Testis (tissue), 3 donors: ENCODE measurements around the gene STX19. TPM values are rescaled to one million over a fixed set of nuclear protein-coding genes. Genes with fewer than 3 reads are reported as not detected.
"Not testable (repeated sequence)": the region's sequence is repeated elsewhere in the genome, so short reads cannot be mapped to it uniquely, and the experiment has no call there.

Source experiments
- DNase-seq: peaks from one replicate; pipeline ENCODE4 v3.0.0-alpha.2; 2019
- H3K27ac ChIP-seq, 2 donors: fragments of 200-600 bp; sonication (generic); one replicate each; pipeline ENCODE4 v1.5.1; 2019
- H3K27me3 ChIP-seq: fragments of 200-600 bp; sonication (generic); one replicate; pipeline ENCODE4 v1.5.1; 2019
- H3K36me3 ChIP-seq: fragments of 200-600 bp; sonication (generic); one replicate; pipeline ENCODE4 v1.5.1; 2017; ENCODE audit warnings: low read depth; ENCODE audit errors: missing control alignments
- H3K4me1 ChIP-seq: fragments of 200-600 bp; sonication (generic); one replicate; pipeline ENCODE4 v1.5.1; 2019
- H3K4me3 ChIP-seq, 2 donors: fragments of 200-600 bp; sonication (generic); one replicate each; pipeline ENCODE4 v1.5.1; 2017 to 2019
- H3K9me3 ChIP-seq: fragments of 200-600 bp; sonication (generic); one replicate; pipeline ENCODE4 v1.5.1; 2017
- CTCF ChIP-seq, 3 experiments: fragments of 450-650 bp in 2 of 3; fragments of 200-600 bp in 1 of 3; sonication (generic) in 1 of 3; IDR thresholded peaks; one replicate each; pipeline ENCODE4 v1.5.1; 2016 to 2019; ENCODE audit warnings: antibody characterized with exemption in 3 of 3, mild to moderate bottlenecking in 2 of 3, moderate library complexity in 1 of 3
- POLR2A ChIP-seq: fragments of 450-650 bp; IDR thresholded peaks from one replicate; pipeline ENCODE4 v1.6.1; 2017; ENCODE audit warnings: antibody characterized with exemption, mild to moderate bottlenecking, moderate library complexity
- WGBS, 2 donors: methylation state at CpG; one replicate each; pipeline ENCODE4 v1.1.5; 2018; 5-methylcytosine and 5-hydroxymethylcytosine counted together
- intact Hi-C: fragments of 100-400 bp; cut with DNase I; formaldehyde crosslinking; loops from one replicate; pipeline ENCODE4 v1.15.1; 2023; ENCODE audit warnings: low total_unique reads
- polyA plus RNA-seq: library from polyadenylated mRNA; stranded (reverse); fragments of 350-450 nt; fragmentation: Illumina TruSeq; extraction: RNeasy Lipid Tissue Mini Kit (QIAGEN cat#74804); gene quantifications from one replicate; pipeline ENCODE4 v1.2.3, GENCODE V29; 2014; ENCODE audit warnings: low read depth, low replicate concordance; ENCODE audit not compliant: insufficient read depth
- total RNA-seq, 2 donors: library from RNA; depleted of rRNA; stranded (reverse); fragments of >200 nt; gene quantifications; one replicate each; pipeline ENCODE4 v1.2.3, GENCODE V29; 2016

The STX19 gene
- total and polyA plus RNA-seq, 3 donors from 2014 or later = 0.29 TPM; not detected in 2

GRCh38 chr3:94049267-94049666 is 20.9 kb upstream of the STX19 start:
- Histone ChIP-seq H3K4me3 (no peak overlapping the region), H3K4me1 (no peaks in the 10 kb centered on the region), H3K36me3 (no peaks in the 10 kb centered on the region), H3K27me3 (no peaks in the 10 kb centered on the region), H3K27ac (no peak overlapping the region), H3K9me3 (no peaks in the 10 kb centered on the region)
- DNase-seq = no peak
- intact Hi-C loops = no loop called here
- WGBS, 2 donors = 86 to 91% methylated on average over 2 of the region's 2 CpGs
- TF ChIP-seq POLR2A (no peak), CTCF (IDR thresholded peaks at IDR 0.05) (no peak)

- no peak for DNase-seq
- TF ChIP-seq CTCF (IDR thresholded peaks at IDR 0.05) (no peak), POLR2A (no peak)
- intact Hi-C loops = no loop called here
- Histone ChIP-seq H3K27me3 (no peaks in the 10 kb centered on the region), H3K27ac (no peak overlapping the region), H3K36me3 (no peaks in the 10 kb centered on the region), H3K9me3 (no peaks in the 10 kb centered on the region), H3K4me3 (no peak overlapping the region), H3K4me1 (no peaks in the 10 kb centered on the region)
- 96 to 100% methylated on average over 2 of the region's 2 CpGs for WGBS, 2 donors
Measured at GRCh38 chr3:94046533-94046932, 18.1 kb upstream of the STX19 start.

- H3K27me3 ChIP-seq, H3K9me3 ChIP-seq, H3K4me1 ChIP-seq, DNase-seq, H3K4me3 ChIP-seq, H3K36me3 ChIP-seq, H3K27ac ChIP-seq, intact Hi-C loops: not testable (repeated sequence)
- WGBS, 2 donors = 95 to 97% methylated on average over 23 to 38 of the region's 61 CpGs
Measured at GRCh38 chr3:94044100-94044936, 15.9 kb upstream of the STX19 start.

- no peak overlapping the region for H3K27ac ChIP-seq
- no peaks in the 10 kb centered on the region for H3K27me3 ChIP-seq
- WGBS, 2 donors = 73 to 75% methylated on average over 1 of the region's 1 CpG
- no peaks in the 10 kb centered on the region for H3K36me3 ChIP-seq
- no peak overlapping the region for H3K4me3 ChIP-seq
- no peaks in the 10 kb centered on the region for H3K4me1 ChIP-seq
- no peaks in the 10 kb centered on the region for H3K9me3 ChIP-seq
- intact Hi-C loops = no loop called here
- TF ChIP-seq POLR2A (no peak), CTCF (IDR thresholded peaks at IDR 0.05) (no peak)
- DNase-seq = no peak
Measured at GRCh38 chr3:94043285-94043684, 14.9 kb upstream of the STX19 start.

- H3K4me3 ChIP-seq = no peak overlapping the region
- no peak overlapping the region for H3K27ac ChIP-seq
- H3K36me3 ChIP-seq = no peaks in the 10 kb centered on the region
- intact Hi-C loops = no loop called here
- TF ChIP-seq POLR2A (no peak), CTCF (IDR thresholded peaks at IDR 0.05) (peak; percentile 33 to 62 (median 38))
- WGBS, 2 donors = 80 to 88% methylated on average over 3 of the region's 3 CpGs
- no peaks in the 10 kb centered on the region for H3K9me3 ChIP-seq
- no peaks in the 10 kb centered on the region for H3K4me1 ChIP-seq
- no peak for DNase-seq
- no peaks in the 10 kb centered on the region for H3K27me3 ChIP-seq
Measured at GRCh38 chr3:94036909-94037507, 8.6 kb upstream of the STX19 start.
